Heart left ventricle (tissue), 13 donors: ENCODE data around the gene KIAA1958.

Source experiments
- POLR2A ChIP-seq, 2 donors: fragments of 450-650 bp; IDR thresholded peaks; one replicate each; pipeline ENCODE4 v1.6.1; 2017; ENCODE audit warnings: antibody characterized with exemption in 2 of 2, mild to moderate bottlenecking in 2 of 2, moderate library complexity in 2 of 2
- TF ChIP-seq, protein P1 (sequence below), 12 donors: fragments of 200-600 bp; sonication (generic) in 4 of 12; IDR thresholded peaks; one replicate each; pipeline versions ENCODE4 v1.5.0 to v1.8.0; 2018 to 2022; ENCODE audit warnings: antibody characterized with exemption in 12 of 12, mild to moderate bottlenecking in 5 of 12
- donor health status: ischemic (EF 13 %, LVEDD 7.1; RV severe dilation, severe dysfunction).
- donor health status: DM: no; HTN: yes; CAD: no.
- donor health status: DM: no; HTN: no; CAD: no.
- donor health status: ischemic (EF 25% LVEDD 6.9; RV normal size, moderate dysfunction).
- donor health status: ischemic (EF 25% LVEDD 5.7; RV mildly dilated, moderate dysfunction).
- donor health status: ischemic (EF 35%, LVEDD 5.7; RV mildly dilated, moderate dysfunction).
- donor health status: nonischemic (EF 11% LVEDD 7.7; RV severe dilation, severe dysfunction).
- donor health status: DM: yes; HTN: yes; CAD: no.
- donor health status: PGD.
- donor health status: ischemic (EF 29% LVEDD 5.4; RV normal size, mild dysfunction).
- donor health status: nonischemic (EF 23%, LVEDD 6.1; RV moderate dilation, normal function).

DNA sequence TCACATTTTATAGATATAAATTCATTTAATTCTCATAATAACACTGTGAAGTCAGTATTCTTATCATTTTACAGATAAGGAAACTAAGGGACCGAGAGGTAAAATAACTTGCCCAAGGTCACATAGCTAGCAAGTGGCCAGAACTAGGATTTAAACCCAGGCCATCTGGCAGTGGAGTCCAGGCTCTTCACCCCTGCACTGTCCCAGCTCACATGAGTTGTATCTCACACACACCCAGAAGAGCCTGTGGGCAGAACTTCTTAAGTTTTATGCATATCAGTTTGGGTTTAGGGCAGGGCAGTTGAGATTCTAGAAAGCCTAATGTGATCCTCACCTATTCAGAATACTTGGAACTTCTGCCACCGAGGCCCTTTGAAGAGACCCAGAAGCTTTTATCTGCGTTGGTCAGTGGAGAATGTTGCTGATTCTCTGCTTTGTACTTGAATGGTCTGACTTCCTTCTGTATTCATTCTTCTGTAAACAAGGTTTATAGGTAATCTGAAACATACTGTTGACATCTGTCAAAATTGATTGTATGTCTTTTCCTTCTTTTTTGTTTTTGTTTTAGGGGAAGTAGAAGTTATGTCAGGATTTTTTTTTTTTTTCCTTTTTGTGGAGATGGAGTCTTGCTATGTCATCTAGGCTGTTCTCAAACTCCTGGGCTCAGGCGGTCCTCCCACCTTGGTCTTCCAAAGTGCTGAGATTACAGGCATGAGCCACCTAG lies 75.8 kb downstream of the KIAA1958 start:
- TF ChIP-seq, protein P1, sequence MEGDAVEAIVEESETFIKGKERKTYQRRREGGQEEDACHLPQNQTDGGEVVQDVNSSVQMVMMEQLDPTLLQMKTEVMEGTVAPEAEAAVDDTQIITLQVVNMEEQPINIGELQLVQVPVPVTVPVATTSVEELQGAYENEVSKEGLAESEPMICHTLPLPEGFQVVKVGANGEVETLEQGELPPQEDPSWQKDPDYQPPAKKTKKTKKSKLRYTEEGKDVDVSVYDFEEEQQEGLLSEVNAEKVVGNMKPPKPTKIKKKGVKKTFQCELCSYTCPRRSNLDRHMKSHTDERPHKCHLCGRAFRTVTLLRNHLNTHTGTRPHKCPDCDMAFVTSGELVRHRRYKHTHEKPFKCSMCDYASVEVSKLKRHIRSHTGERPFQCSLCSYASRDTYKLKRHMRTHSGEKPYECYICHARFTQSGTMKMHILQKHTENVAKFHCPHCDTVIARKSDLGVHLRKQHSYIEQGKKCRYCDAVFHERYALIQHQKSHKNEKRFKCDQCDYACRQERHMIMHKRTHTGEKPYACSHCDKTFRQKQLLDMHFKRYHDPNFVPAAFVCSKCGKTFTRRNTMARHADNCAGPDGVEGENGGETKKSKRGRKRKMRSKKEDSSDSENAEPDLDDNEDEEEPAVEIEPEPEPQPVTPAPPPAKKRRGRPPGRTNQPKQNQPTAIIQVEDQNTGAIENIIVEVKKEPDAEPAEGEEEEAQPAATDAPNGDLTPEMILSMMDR (IDR thresholded peaks at IDR 0.05), result no peak
- TF ChIP-seq POLR2A (IDR thresholded peaks at IDR 0.05), result no peak
